Thoracic aorta (tissue), 2 donors: Measurements from ENCODE around the gene OSBPL10. TPM values are rescaled to one million over a fixed set of nuclear protein-coding genes. Genes with fewer than 3 reads are reported as not detected.

ENCODE experiments used
- ATAC-seq: fragments of 150-250 bp; one replicate; pipeline ENCODE4 v1.8.0; 2017; ENCODE audit warnings: low read depth; ENCODE audit not compliant: insufficient number of reproducible peaks, low FRiP score
- DNase-seq: peaks from one replicate; pipeline ENCODE4 v3.0.0-alpha.2; 2020; ENCODE audit warnings: low spot score
- H3K27ac ChIP-seq, 2 donors: fragments of 200-600 bp; sonication (generic); 1 replicate in 1 of 2; 2 replicates in 1 of 2; pipeline ENCODE4 v1.5.1; 2016; ENCODE audit warnings: mild to moderate bottlenecking in 2 of 2, moderate library complexity in 2 of 2
- H3K27me3 ChIP-seq: fragments of 200-600 bp; sonication (generic); replicated peaks from 2 replicates; pipeline ENCODE4 v1.6.0; 2016; ENCODE audit warnings: mild to moderate bottlenecking; ENCODE audit not compliant: insufficient read depth
- H3K36me3 ChIP-seq: fragments of 200-600 bp; sonication (generic); one replicate; pipeline ENCODE4 v1.5.1; 2016
- H3K4me1 ChIP-seq, 2 donors: fragments of 200-600 bp; sonication (generic); 1 replicate in 1 of 2; 2 replicates in 1 of 2; pipeline versions ENCODE4 v1.5.1 to v1.6.0; 2016; ENCODE audit warnings: low read depth in 2 of 2, mild to moderate bottlenecking in 1 of 2; ENCODE audit not compliant: control insufficient read depth in 1 of 2
- H3K4me3 ChIP-seq: fragments of 200-600 bp; sonication (generic); 2 replicates; pipeline ENCODE4 v1.5.1; 2016; ENCODE audit warnings: mild to moderate bottlenecking
- H3K9me3 ChIP-seq: fragments of 200-600 bp; sonication (generic); 2 replicates; pipeline ENCODE4 v1.5.1; 2016
- CTCF ChIP-seq: fragments of 200-600 bp; sonication (generic); IDR thresholded peaks from one replicate; pipeline ENCODE4 v1.5.1; 2019; ENCODE audit warnings: antibody characterized with exemption
- total RNA-seq, 2 donors: library from RNA; depleted of rRNA; stranded (reverse); fragments of >200 nt; gene quantifications; one replicate each; pipeline versions ENCODE4 v1.1.0 to v1.2.3, GENCODE V29; 2016

The OSBPL10 gene
- total RNA-seq, 2 donors from 2014 or later, result 108 to 153 TPM

- no peak overlapping the region for H3K4me3 ChIP-seq
- no peaks in the 10 kb centered on the region for H3K9me3 ChIP-seq
- H3K27me3 ChIP-seq, result no peaks in the 10 kb centered on the region
- DNase-seq, result no peak
- TF ChIP-seq CTCF, result no peak
- H3K27ac ChIP-seq, result no peak overlapping the region
- H3K4me1 ChIP-seq, result no peaks in the 10 kb centered on the region
- no peaks in the 10 kb centered on the region for H3K36me3 ChIP-seq
- ATAC-seq, result no peak
These were observed 121.8 kb downstream of the OSBPL10 start for GRCh38 chr3:31859245-31859644.

GRCh38 chr3:31858439-31858838, 122.6 kb downstream of the OSBPL10 start:
- H3K9me3 ChIP-seq, result no peaks in the 10 kb centered on the region
- no peaks in the 10 kb centered on the region for H3K4me1 ChIP-seq
- no peak overlapping the region for H3K4me3 ChIP-seq
- H3K27me3 ChIP-seq, result no peaks in the 10 kb centered on the region
- no peak overlapping the region for H3K27ac ChIP-seq
- DNase-seq (no peak), ATAC-seq (no peak)
- TF ChIP-seq CTCF, result no peak
- H3K36me3 ChIP-seq, result no peaks in the 10 kb centered on the region

GRCh38 chr3:31853580-31853979, 127.5 kb downstream of the OSBPL10 start:
- ATAC-seq (no peak), DNase-seq (no peak)
- TF ChIP-seq CTCF, result no peak
- H3K36me3 ChIP-seq, result no peaks in the 10 kb centered on the region
- no peaks in the 10 kb centered on the region for H3K27me3 ChIP-seq
- no peaks in the 10 kb centered on the region for H3K9me3 ChIP-seq
- H3K4me1 ChIP-seq, result no peaks in the 10 kb centered on the region
- H3K4me3 ChIP-seq, result no peak overlapping the region
- H3K27ac ChIP-seq, result no peak overlapping the region

- Histone ChIP-seq H3K36me3 (no peaks in the 10 kb centered on the region), H3K9me3 (no peaks in the 10 kb centered on the region), H3K27ac (no peak overlapping the region), H3K4me1 (no peaks in the 10 kb centered on the region), H3K27me3 (no peaks in the 10 kb centered on the region), H3K4me3 (no peak overlapping the region)
- DNase-seq (no peak), ATAC-seq (no peak)
- no peak for TF ChIP-seq CTCF
These were observed 129.8 kb downstream of the OSBPL10 start for GRCh38 chr3:31851278-31851677.

GRCh38 chr3:31848911-31849310, 132.2 kb downstream of the OSBPL10 start:
- no peaks in the 10 kb centered on the region for H3K27me3 ChIP-seq
- no peak overlapping the region for H3K4me3 ChIP-seq
- no peaks in the 10 kb centered on the region for H3K9me3 ChIP-seq
- TF ChIP-seq CTCF, result no peak
- no peak for ATAC-seq
- no peak overlapping the region for H3K27ac ChIP-seq
- H3K36me3 ChIP-seq, result no peaks in the 10 kb centered on the region
- no peaks in the 10 kb centered on the region for H3K4me1 ChIP-seq
- DNase-seq, result no peak
